ENCODE measurements around the gene FAT2.
"Not testable (repeated sequence)": the region's sequence is repeated elsewhere in the genome, so short reads cannot be mapped to it uniquely, and the experiment has no call there.

Gene FAT2

GRCh38 chr5:151581812-151582583 lies 9.1 kb downstream of the FAT2 start:
- no peak for DNase-seq (ENCODE audit: low read depth in 2 of 2)

- DNase-seq (ENCODE audit: low read depth in 2 of 2): no peak
These were observed 9.8 kb downstream of the FAT2 start for GRCh38 chr5:151581347-151581746.

DNA sequence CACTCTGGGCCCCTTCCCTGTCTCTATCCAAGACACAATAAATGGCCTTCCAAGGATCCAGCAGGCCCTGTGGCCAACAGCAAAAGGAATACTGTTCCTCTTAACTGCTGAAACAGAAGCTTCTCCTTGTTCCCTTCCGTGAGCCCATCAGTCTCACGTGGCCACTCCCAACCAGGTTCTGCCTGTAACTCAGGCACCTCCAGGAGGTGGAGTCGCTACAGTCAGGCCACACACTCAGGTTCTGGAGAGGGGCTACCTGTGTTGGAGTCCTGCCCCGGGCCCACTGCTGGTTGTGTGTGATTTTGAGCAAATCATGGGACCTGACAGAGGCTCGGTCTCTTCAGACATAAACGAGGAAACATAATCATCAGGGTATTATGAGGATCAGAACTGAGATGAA lies 10.3 kb downstream of the FAT2 start:
- no peak for DNase-seq (ENCODE audit: low read depth in 2 of 2)

DNA sequence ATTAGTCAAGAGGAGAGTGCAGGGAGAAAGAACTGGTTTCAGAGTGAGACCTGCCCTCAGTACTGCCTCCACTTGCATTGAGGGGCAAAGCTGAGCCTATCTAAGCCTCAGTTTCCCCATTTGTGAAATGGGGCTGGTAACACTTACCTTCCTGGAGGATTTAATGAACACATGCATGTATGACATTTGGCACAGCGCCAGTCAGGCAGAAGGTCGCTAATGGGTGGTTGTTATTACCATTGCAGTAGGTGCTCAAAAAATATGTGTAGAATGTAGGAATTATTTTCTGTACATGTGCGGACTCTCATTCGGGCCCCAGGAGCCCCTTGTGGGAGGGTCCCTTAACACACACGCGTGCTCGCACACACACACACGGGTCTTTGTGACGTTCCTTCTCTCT lies 10.9 kb downstream of the FAT2 start:
- DNase-seq (ENCODE audit: low read depth in 2 of 2): no peak

DNA sequence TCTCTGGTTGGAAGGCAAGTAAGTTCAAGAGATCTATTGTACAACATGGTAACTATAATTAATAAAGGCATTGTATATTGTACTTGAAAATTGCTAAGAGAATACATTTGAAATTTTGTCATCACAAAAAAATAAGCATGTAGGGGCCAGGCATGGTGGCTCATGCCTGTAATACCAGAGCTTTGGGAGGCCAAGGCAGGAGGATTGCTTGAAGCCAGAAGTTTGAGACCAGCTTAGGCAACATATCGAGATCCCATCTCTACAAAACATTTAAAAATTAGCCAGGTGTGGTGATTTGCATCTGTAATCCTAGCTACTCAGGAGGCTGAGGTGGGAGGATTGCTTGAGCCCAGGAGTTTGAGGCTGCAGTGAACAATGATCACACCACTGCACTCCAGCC lies 12.0 kb downstream of the FAT2 start:
- DNase-seq (ENCODE audit: low read depth in 2 of 2): not testable (repeated sequence)

DNA sequence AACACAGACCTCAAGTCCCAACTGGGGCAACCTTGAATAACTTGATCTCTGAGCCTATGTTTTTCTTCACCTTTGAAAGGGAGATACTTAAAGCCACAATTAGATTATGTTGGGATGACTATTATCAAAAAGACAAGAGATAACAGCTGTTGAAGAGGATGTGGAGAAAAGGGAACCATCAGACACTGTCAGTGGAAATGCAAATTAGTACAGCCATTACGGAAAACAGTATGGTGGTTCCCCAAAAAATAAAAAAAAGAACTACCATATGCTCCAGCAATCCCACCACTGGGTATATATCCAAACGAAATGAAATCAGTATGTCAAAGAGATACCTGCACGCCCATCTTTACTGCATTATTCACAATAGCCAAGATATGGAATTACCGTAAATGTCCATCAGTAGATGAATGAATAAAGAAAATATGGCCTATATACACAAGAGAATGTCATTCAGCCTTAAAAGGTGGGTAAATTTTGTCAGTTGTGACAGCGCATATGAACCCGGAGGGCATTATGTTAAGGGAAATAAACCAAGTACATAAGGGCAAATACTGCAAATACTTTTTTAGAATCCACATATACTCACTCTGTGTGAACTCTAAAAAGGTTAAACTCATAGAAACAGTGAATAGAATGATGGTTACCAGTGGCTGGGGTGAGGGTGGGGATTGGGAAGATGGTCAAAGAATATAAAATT lies 12.7 kb downstream of the FAT2 start:
- DNase-seq (ENCODE audit: low read depth in 2 of 2): no peak

- DNase-seq (ENCODE audit: low read depth in 2 of 2): no peak
These were observed 13.6 kb downstream of the FAT2 start for GRCh38 chr5:151577566-151577965.

DNA sequence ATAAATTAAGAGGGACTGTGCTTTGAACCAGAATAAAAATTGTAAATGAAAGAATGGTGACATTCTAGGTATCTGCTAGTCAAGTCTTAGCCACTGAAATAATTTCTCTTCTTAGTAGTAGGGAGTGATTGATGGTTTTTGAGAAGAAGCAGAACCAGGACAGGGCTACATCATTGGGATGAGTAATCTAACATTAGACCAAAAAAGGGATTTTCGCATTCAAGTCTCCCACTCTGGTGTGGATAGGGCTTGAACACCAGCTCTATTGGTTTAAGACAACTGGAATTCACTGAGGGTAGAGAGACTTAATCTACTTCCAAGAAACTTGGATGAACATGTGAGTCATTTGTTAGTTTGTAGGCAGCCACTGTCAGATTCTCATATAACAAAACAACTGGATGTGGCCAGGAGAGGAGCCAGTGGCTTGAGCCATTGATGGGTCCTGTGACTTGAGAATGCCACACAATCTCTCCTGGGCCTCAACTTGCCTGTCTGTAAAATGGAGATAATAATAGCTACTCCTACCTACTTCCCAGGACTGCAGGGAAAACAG lies 16.6 kb downstream of the FAT2 start:
- no peak for DNase-seq (ENCODE audit: low read depth in 2 of 2)

GRCh38 chr5:151572657-151573368 lies 18.3 kb downstream of the FAT2 start:
- no peak for DNase-seq (ENCODE audit: low read depth in 2 of 2)

- no peak for DNase-seq (ENCODE audit: low read depth in 2 of 2)
These were observed 19.6 kb downstream of the FAT2 start for GRCh38 chr5:151571270-151572173.

GRCh38 chr5:151570512-151571269 lies 20.4 kb downstream of the FAT2 start:
- DNase-seq (ENCODE audit: low read depth in 2 of 2): no peak

DNA sequence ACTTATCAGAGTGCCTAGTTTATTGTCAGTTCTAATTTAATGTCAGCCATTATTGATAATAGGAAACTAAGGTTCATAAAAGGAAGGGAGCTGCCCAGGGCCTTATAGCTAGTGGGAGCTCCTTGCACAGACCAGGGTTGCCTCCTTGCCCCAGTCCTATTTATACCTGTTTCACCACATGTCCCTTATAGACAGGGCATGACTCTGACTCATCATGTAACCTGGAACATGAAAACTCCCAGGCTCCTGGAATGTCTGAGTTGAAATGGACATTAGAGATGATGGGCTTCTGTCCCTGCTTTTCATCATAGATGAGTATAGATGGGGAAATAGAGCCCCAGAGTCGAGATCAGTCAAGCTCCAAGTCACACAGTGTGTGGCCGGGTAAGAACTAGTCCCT lies 21.1 kb downstream of the FAT2 start:
- DNase-seq (ENCODE audit: low read depth in 2 of 2): no peak

GRCh38 chr5:151569132-151570046 lies 21.7 kb downstream of the FAT2 start:
- DNase-seq (ENCODE audit: low read depth in 2 of 2): no peak

DNA sequence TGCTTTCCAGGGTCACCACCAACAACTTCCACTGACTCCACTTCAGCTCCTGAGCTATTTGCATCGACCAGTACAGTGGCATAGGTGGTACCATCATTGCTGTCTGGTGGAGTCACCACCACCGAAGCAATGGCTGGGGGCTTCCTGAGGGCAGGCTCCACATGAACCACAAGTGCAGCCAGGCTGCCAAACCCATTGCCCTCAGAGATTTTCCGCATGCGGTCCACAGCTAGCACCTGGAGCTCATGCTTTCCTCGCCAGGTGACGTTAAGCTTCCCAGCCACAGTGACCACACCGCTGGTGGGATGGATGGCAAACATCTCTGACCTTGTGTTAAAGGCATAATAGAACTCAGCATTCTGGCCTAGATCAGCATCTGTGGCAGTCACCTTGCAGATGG lies 23.1 kb downstream of the FAT2 start:
- DNase-seq (ENCODE audit: low read depth in 2 of 2): no peak

- no peak for DNase-seq (ENCODE audit: low read depth in 2 of 2)
These were observed 25.2 kb downstream of the FAT2 start for GRCh38 chr5:151565971-151566370.

DNA sequence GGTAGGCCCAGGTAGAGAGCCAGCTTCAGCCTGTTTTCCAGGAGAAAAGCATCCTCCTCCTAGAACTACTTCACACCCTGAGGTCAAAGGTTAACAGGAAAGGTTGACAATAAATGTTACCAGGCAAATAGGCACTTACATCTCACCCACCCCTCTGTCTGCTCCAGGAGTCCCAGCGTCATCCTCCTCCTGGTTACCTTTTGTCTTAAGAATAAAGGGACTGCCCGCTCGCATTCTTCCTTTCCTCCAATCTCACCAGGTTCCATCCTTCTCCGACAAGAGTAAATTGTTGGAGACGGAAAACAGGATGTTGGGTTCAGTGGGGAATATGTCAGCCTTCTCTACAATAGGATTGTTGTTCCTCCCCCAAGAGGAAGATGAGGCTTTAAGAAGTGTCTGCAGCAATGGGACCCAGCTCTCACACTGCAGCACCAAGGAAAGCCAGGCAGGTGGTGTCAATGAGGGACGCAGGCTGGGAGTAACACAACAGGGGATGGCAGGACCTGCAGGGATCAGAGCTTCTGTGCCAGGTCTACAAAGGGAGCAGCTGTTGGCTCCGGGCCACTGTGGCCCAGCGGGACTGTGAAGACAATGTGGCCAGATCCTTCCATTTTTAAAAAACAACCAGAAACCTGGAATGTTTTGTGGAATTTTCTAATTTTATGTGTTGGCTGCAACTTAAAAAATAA lies 29.0 kb downstream of the FAT2 start:
- no peak for DNase-seq (ENCODE audit: low read depth in 2 of 2)

- DNase-seq (ENCODE audit: low read depth in 2 of 2): no peak
These were observed 33.2 kb downstream of the FAT2 start for GRCh38 chr5:151557951-151558350.

DNA sequence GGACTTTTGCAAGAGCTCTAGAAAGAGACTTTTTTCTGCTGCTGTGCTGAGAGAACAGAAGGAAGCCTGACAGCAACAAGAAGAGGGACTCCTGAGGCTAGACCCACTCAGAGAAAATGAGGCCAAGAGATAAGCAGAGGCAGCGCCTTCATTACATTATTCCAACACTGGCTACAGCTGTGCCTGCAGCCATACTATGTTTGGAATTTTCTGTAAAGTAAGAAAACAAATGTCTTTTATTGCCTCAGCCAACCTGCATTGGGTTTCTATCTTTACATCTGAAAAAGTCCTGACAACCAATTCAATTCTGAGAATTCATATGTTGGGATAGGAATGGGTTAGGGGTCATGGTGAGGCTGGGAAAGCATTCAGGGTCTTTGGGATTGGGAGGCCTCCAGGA lies 33.7 kb downstream of the FAT2 start:
- DNase-seq (ENCODE audit: low read depth in 2 of 2): no peak

DNA sequence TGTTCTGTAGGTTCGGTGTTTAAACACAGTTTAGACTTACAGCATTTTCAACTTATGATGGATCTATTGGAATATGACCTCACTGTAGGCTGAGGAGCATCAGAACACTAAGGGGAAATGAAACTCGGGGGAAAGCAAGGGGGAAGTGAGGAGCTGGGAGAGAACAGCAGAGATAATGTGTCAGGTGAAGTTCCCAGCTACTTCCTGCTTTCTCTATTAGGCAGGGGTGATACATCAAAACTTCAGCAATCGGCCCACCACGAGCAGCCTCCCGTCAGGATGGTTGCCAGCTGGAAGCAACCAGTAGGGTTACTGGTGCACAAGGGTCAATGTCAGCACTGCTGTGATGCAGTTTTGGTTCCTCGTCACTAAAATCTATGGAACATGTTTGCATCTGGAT lies 34.3 kb downstream of the FAT2 start:
- DNase-seq (ENCODE audit: low read depth in 2 of 2): no peak

All from fibroblast of skin of left quadriceps (primary cell).